ENCODE results near the gene NAV2. TPM values are rescaled to one million over a fixed set of nuclear protein-coding genes. Genes with fewer than 3 reads are reported as not detected.

The NAV2 gene
- total RNA-seq, 1 donor from 2014 or later: 9.6 TPM

- H4K20me1 ChIP-seq (ENCODE audit: low read depth): peaks cover 6% of the 10 kb centered on the region
- no peaks in the 10 kb centered on the region for H3K79me2 ChIP-seq (ENCODE audit: low read depth)
- H3F3A ChIP-seq (ENCODE audit: low read depth): no peaks in the 10 kb centered on the region
- H3K27me3 Mint-ChIP-seq (ENCODE audit: insufficient read depth, low read depth): no peaks in the 10 kb centered on the region
- H3K27me3 ChIP-seq: no peaks in the 10 kb centered on the region
- H3K36me3 ChIP-seq: no peaks in the 10 kb centered on the region
- TF ChIP-seq CTCF (IDR thresholded peaks at IDR 0.05): peak; percentile 85
- no peak for TF ChIP-seq EZH2 (IDR thresholded peaks at IDR 0.05)
- no peaks in the 10 kb centered on the region for H3K9me3 ChIP-seq (ENCODE audit: low read depth)
- no peak overlapping the region for H3K4me3 Mint-ChIP-seq
- peak; percentile 55 for DNase-seq (ENCODE audit: low spot score)
- H3K36me3 Mint-ChIP-seq: no peaks in the 10 kb centered on the region
- peaks cover 13% of the 10 kb centered on the region for H3K4me1 Mint-ChIP-seq
- no peak overlapping the region for H3K27ac ChIP-seq
- no peak overlapping the region for H3K9ac ChIP-seq
- H3K4me2 ChIP-seq: no peak overlapping the region
- H2AFZ ChIP-seq (replicated peaks): no peak overlapping the region
- no peak overlapping the region for H3K4me3 ChIP-seq
- H3K4me1 ChIP-seq: no peaks in the 10 kb centered on the region
- H3K27ac Mint-ChIP-seq: no peak overlapping the region
- H3K9me3 Mint-ChIP-seq: no peaks in the 10 kb centered on the region
Measured at GRCh38 chr11:19905280-19905853, 192.7 kb downstream of the NAV2 start.

GRCh38 chr11:19906126-19906525 is 193.5 kb downstream of the NAV2 start:
- Histone ChIP-seq H4K20me1 (ENCODE audit: low read depth) (peaks cover 6% of the 10 kb centered on the region), H3K4me3 (no peak overlapping the region), H3K9me3 (ENCODE audit: low read depth) (no peaks in the 10 kb centered on the region), H3K27ac (no peak overlapping the region), H3K4me1 (no peaks in the 10 kb centered on the region), H3K79me2 (ENCODE audit: low read depth) (no peaks in the 10 kb centered on the region), H3F3A (ENCODE audit: low read depth) (no peaks in the 10 kb centered on the region), H3K9ac (no peak overlapping the region), H2AFZ (replicated peaks) (no peak overlapping the region), H3K27me3 (no peaks in the 10 kb centered on the region), H3K4me2 (no peak overlapping the region), H3K36me3 (no peaks in the 10 kb centered on the region)
- H3K4me3 Mint-ChIP-seq: no peak overlapping the region
- H3K4me1 Mint-ChIP-seq: peaks cover 13% of the 10 kb centered on the region
- no peaks in the 10 kb centered on the region for H3K9me3 Mint-ChIP-seq
- no peak overlapping the region for H3K27ac Mint-ChIP-seq
- no peaks in the 10 kb centered on the region for H3K36me3 Mint-ChIP-seq
- TF ChIP-seq EZH2 (IDR thresholded peaks at IDR 0.05) (no peak), CTCF (IDR thresholded peaks at IDR 0.05) (no peak), EZH2phosphoT487 (IDR thresholded peaks at IDR 0.05) (no peak)
- H3K27me3 Mint-ChIP-seq (ENCODE audit: insufficient read depth, low read depth): no peaks in the 10 kb centered on the region
- DNase-seq (ENCODE audit: low spot score): no peak

- no peaks in the 10 kb centered on the region for H3K36me3 ChIP-seq
- H4K20me1 ChIP-seq (ENCODE audit: low read depth): peaks cover 6% of the 10 kb centered on the region
- H3K4me3 Mint-ChIP-seq: no peak overlapping the region
- no peaks in the 10 kb centered on the region for H3K27me3 ChIP-seq
- TF ChIP-seq EZH2 (IDR thresholded peaks at IDR 0.05): no peak
- no peak for TF ChIP-seq EZH2phosphoT487 (IDR thresholded peaks at IDR 0.05)
- TF ChIP-seq CTCF (IDR thresholded peaks at IDR 0.05): no peak
- no peaks in the 10 kb centered on the region for H3F3A ChIP-seq (ENCODE audit: low read depth)
- H3K4me1 Mint-ChIP-seq: peaks cover 15% of the 10 kb centered on the region
- no peak overlapping the region for H3K27ac ChIP-seq
- H3K9me3 Mint-ChIP-seq: no peaks in the 10 kb centered on the region
- no peak overlapping the region for H3K9ac ChIP-seq
- no peak overlapping the region for H3K27ac Mint-ChIP-seq
- no peaks in the 10 kb centered on the region for H3K9me3 ChIP-seq (ENCODE audit: low read depth)
- H3K4me2 ChIP-seq: no peak overlapping the region
- no peaks in the 10 kb centered on the region for H3K79me2 ChIP-seq (ENCODE audit: low read depth)
- no peaks in the 10 kb centered on the region for H3K4me1 ChIP-seq
- DNase-seq (ENCODE audit: low spot score): no peak
- H3K36me3 Mint-ChIP-seq: peaks cover 2% of the 10 kb centered on the region
- no peak overlapping the region for H3K4me3 ChIP-seq
- H3K27me3 Mint-ChIP-seq (ENCODE audit: insufficient read depth, low read depth): no peaks in the 10 kb centered on the region
- H2AFZ ChIP-seq (replicated peaks): no peak overlapping the region
Measured at GRCh38 chr11:19907008-19907579, 194.5 kb downstream of the NAV2 start.

All from neural progenitor cell (in vitro differentiated cells).